RWPE2 (cell line): ENCODE results near the gene LACRT.

Experiments
- ATAC-seq: fragments of 200-7000 bp; cut with Tn5 transposase; 3 replicates; pipeline ENCODE4 v1.9.1; 2021; ENCODE audit warnings: low read depth
- DNase-seq: peaks from one replicate; pipeline ENCODE4 v3.0.0-alpha.2; 2020; ENCODE audit warnings: low spot score
- H3K27ac ChIP-seq: fragments of 450-650 bp; 2 replicates; pipeline ENCODE4 v1.5.1; 2017; ENCODE audit warnings: mild to moderate bottlenecking; ENCODE audit not compliant: poor library complexity, severe bottlenecking
- H3K27me3 ChIP-seq: fragments of 250-450 bp; sonication (Bioruptor Pico); 2 replicates; pipeline ENCODE4 v1.5.1; 2021; ENCODE audit warnings: mild to moderate bottlenecking, moderate library complexity; ENCODE audit not compliant: insufficient read depth, poor library complexity, severe bottlenecking
- H3K36me3 ChIP-seq: fragments of 250-450 bp; sonication (Bioruptor Pico); 2 replicates; pipeline ENCODE4 v1.5.1; 2020; ENCODE audit warnings: low read depth, mild to moderate bottlenecking, moderate library complexity
- H3K4me1 ChIP-seq: fragments of 250-450 bp; sonication (Bioruptor Pico); 2 replicates; pipeline ENCODE4 v1.5.1; 2021; ENCODE audit warnings: mild to moderate bottlenecking, moderate library complexity; ENCODE audit not compliant: insufficient read depth, poor library complexity, severe bottlenecking
- H3K4me3 ChIP-seq: fragments of 250-450 bp; sonication (Bioruptor Pico); 2 replicates; pipeline ENCODE4 v1.5.1; 2021; ENCODE audit warnings: mild to moderate bottlenecking, moderate library complexity; ENCODE audit not compliant: severe bottlenecking
- H3K9me3 ChIP-seq: fragments of 250-450 bp; sonication (Bioruptor Pico); 2 replicates; pipeline ENCODE4 v1.5.1; 2021; ENCODE audit warnings: mild to moderate bottlenecking, moderate library complexity; ENCODE audit not compliant: severe bottlenecking
- TF ChIP-seq, protein P1 (sequence below): fragments of 450-650 bp; IDR thresholded peaks from one replicate; pipeline ENCODE4 v1.5.1; 2017; ENCODE audit warnings: mild to moderate bottlenecking, moderate library complexity; ENCODE audit not compliant: poor library complexity, severe bottlenecking

Gene LACRT

DNA sequence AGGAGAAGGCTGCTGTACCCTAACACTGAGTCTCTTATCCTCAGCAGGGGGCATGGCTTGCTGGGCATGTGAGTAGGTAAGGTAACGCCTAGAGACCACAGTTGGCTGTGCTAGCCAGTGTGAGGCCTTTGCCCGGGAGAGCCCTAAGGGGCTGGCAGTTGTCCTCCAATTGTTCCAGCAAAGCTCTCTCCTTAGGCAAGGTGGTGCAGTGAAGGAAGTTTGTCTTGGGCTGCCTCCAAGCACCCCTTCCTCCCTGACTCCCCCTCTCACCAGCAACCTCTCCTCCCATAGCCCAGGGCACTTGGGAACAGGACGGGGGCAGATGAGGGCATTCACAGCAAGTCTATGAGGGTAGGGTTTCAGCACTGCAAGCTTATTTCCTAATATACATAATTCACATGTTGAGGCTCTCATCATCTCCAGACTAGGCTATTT is 23.0 kb downstream of the LACRT start:
- peaks cover 3% of the 10 kb centered on the region for H3K27me3 ChIP-seq
- DNase-seq, result no peak
- H3K36me3 ChIP-seq, result no peaks in the 10 kb centered on the region
- no peak overlapping the region for H3K27ac ChIP-seq
- no peak; the same call in 2 of the 3 replicates for ATAC-seq
- no peaks in the 10 kb centered on the region for H3K4me1 ChIP-seq
- H3K9me3 ChIP-seq, result no peaks in the 10 kb centered on the region
- no peak overlapping the region for H3K4me3 ChIP-seq
- TF ChIP-seq, protein P1, sequence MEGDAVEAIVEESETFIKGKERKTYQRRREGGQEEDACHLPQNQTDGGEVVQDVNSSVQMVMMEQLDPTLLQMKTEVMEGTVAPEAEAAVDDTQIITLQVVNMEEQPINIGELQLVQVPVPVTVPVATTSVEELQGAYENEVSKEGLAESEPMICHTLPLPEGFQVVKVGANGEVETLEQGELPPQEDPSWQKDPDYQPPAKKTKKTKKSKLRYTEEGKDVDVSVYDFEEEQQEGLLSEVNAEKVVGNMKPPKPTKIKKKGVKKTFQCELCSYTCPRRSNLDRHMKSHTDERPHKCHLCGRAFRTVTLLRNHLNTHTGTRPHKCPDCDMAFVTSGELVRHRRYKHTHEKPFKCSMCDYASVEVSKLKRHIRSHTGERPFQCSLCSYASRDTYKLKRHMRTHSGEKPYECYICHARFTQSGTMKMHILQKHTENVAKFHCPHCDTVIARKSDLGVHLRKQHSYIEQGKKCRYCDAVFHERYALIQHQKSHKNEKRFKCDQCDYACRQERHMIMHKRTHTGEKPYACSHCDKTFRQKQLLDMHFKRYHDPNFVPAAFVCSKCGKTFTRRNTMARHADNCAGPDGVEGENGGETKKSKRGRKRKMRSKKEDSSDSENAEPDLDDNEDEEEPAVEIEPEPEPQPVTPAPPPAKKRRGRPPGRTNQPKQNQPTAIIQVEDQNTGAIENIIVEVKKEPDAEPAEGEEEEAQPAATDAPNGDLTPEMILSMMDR, result no peak

DNA sequence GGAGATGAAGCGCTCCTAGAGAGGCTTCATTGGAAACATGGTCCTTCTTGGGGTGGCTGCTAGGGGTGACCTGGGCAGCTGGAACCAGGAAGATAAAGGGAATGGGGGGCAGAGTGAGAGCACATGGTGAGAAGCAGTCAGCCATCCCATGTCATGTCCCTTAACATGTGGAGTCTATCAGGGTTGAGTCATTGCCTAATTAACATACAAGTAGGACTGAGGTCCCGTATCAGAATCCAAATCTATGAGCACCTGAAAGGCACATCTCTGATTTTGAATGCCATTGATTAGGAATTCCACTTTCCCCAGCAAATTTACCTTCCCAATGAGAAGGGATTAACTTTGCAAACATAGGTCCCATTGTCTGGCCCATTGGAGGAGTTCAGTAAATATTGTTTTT is 25.9 kb downstream of the LACRT start:
- TF ChIP-seq, protein P1, result no peak
- H3K36me3 ChIP-seq, result no peaks in the 10 kb centered on the region
- H3K9me3 ChIP-seq, result no peaks in the 10 kb centered on the region
- no peak for ATAC-seq
- no peak overlapping the region for H3K27ac ChIP-seq
- H3K4me3 ChIP-seq, result no peak overlapping the region
- no peaks in the 10 kb centered on the region for H3K27me3 ChIP-seq
- no peak for DNase-seq
- H3K4me1 ChIP-seq, result no peaks in the 10 kb centered on the region

DNA sequence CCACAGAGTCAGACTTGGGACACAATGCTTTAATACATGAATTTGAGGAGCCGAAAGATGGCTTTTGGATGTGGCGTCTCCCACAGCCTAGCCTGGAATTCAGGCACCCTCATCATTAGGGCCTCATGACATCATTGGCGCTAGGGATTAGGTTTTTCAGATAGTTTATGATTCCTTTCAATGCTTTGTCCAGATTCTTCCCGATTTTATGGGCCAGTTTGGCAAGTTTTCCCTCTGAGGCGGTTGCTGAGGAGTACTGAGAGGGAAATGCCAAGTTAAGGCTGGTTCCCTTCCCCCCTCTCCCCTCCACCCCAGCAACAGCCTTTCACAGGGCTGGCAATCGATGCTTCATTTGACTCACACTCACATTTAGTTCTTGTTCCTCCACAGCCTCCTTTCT is 26.5 kb downstream of the LACRT start:
- H3K36me3 ChIP-seq, result no peaks in the 10 kb centered on the region
- no peaks in the 10 kb centered on the region for H3K4me1 ChIP-seq
- ATAC-seq, result no peak
- H3K27me3 ChIP-seq, result no peaks in the 10 kb centered on the region
- no peaks in the 10 kb centered on the region for H3K9me3 ChIP-seq
- no peak for DNase-seq
- H3K27ac ChIP-seq, result no peak overlapping the region
- TF ChIP-seq, protein P1, result no peak
- H3K4me3 ChIP-seq, result no peak overlapping the region

DNA sequence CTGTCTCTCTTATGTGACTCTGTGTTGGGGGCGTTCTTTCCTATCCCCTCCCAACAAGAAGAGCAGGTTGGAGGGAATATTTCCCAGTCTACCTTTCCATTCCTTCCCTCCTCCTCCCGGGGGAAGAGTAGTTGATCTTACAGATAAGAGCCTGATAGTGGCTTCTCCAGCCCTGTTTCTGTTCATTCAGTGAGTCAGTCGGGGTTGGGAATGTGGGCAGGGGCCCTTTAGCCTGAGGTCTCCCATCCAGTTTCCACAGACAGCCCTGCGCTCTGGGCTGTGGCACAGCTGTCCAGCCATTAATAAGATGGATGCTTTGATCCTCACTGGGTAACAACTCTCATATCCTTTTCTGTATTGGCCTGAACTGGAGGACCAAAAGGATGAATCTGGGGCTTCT is 28.1 kb downstream of the LACRT start:
- Histone ChIP-seq H3K9me3 (no peaks in the 10 kb centered on the region), H3K27ac (no peak overlapping the region), H3K4me3 (no peak overlapping the region), H3K36me3 (no peaks in the 10 kb centered on the region), H3K4me1 (no peaks in the 10 kb centered on the region), H3K27me3 (no peaks in the 10 kb centered on the region)
- ATAC-seq (no peak), DNase-seq (no peak)
- TF ChIP-seq, protein P1, result no peak

DNA sequence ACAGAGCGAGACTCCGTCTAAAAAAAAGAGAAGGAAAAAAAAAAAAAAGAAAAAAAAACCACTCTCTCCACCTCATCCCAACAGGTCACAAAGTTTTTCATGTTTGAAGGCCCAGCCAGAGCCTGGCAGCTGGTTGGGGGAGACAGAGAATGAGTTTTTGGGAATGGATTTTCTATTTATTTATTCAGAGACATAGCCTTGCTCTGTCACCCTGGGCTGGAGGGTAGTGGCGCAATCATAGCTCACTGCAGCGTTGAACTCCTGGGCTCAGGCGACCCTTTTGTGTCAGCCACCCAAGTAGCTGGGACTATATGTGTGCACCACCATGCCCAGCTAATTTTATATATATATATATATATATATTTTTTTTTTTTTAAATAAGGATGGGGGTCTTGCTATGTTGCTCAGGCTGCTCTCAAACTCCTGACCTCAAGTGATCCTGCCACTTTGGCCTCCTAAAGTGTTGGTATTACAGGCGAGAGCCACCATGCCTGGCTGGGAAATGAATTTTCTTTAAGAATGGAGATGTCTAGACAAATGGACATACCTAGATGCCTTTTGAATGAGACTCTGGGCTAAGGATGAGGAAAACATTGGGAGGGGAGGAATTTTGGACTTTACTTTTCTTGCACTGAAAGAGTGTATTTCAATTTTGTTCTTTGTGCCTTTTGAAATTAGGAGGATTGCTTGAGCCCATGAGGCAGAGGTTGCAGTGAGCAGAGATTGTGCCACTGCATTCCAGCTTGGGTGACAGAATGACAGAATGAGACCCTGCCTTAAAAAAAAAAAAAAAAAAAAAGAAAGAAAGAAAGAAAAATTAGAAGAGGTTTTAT is 29.3 kb downstream of the LACRT start:
- no peak overlapping the region for H3K27ac ChIP-seq
- TF ChIP-seq, protein P1, result no peak
- DNase-seq (no peak), ATAC-seq (no peak)
- H3K36me3 ChIP-seq, result no peaks in the 10 kb centered on the region
- no peak overlapping the region for H3K4me3 ChIP-seq
- no peaks in the 10 kb centered on the region for H3K27me3 ChIP-seq
- no peaks in the 10 kb centered on the region for H3K4me1 ChIP-seq
- no peaks in the 10 kb centered on the region for H3K9me3 ChIP-seq
